Heart right ventricle (tissue), 16 donors: ENCODE data around the gene NRXN2. TPM values are rescaled to one million over a fixed set of nuclear protein-coding genes. Genes with fewer than 3 reads are reported as not detected.
"Not testable (repeated sequence)": the region's sequence is repeated elsewhere in the genome, so short reads cannot be mapped to it uniquely, and the experiment has no call there.

Source experiments
- ATAC-seq, 8 donors: fragments of 200-7000 bp; cut with Tn5 transposase; one replicate each; pipeline ENCODE4 v1.9.1; 2020; ENCODE audit warnings: mild to moderate bottlenecking in 8 of 8, moderate library complexity in 8 of 8, moderate number of reproducible peaks in 1 of 8
- DNase-seq, 2 donors: peaks; one replicate each; pipeline ENCODE4 v3.0.0-alpha.2; 2020
- H3K27ac ChIP-seq, 10 donors: fragments of 200-600 bp; sonication (generic) in 2 of 10; one replicate each; pipeline versions ENCODE4 v1.5.0 to v1.8.0; 2020 to 2022; ENCODE audit warnings: mild to moderate bottlenecking in 3 of 10
- H3K27me3 ChIP-seq, 7 donors: fragments of 200-600 bp; one replicate each; pipeline ENCODE4 v1.8.0; 2021 to 2022; ENCODE audit warnings: mild to moderate bottlenecking in 2 of 7
- H3K36me3 ChIP-seq, 9 donors: fragments of 200-600 bp; sonication (generic) in 1 of 9; one replicate each; pipeline versions ENCODE4 v1.5.0 to v1.8.0; 2020 to 2022; ENCODE audit warnings: mild to moderate bottlenecking in 2 of 9
- H3K4me1 ChIP-seq, 9 donors: fragments of 200-600 bp; sonication (generic) in 1 of 9; one replicate each; pipeline versions ENCODE4 v1.5.0 to v1.8.0; 2020 to 2022; ENCODE audit warnings: mild to moderate bottlenecking in 4 of 9
- H3K4me3 ChIP-seq, 10 donors: fragments of 200-600 bp; sonication (generic) in 2 of 10; one replicate each; pipeline versions ENCODE4 v1.5.0 to v1.8.0; 2020 to 2022; ENCODE audit warnings: mild to moderate bottlenecking in 7 of 10, moderate library complexity in 2 of 10
- H3K9me3 ChIP-seq, 11 donors: fragments of 200-600 bp in 10 of 11; sonication (generic) in 2 of 11; one replicate each; pipeline versions ENCODE4 v1.5.0 to v1.8.0; 2013 to 2022; ENCODE audit warnings: mild to moderate bottlenecking in 2 of 11, control low read depth in 1 of 11, moderate library complexity in 1 of 11
- WGBS, 2 donors: extraction: QIAGEN DNeasy Blood & Tissue Kit; methylation state at CpG; one replicate each; pipeline ENCODE4 v1.1.7; 2013; ENCODE audit warnings: inconsistent platforms in 1 of 2; 5-methylcytosine and 5-hydroxymethylcytosine counted together
- intact Hi-C, 10 donors: fragments of 100-400 bp; cut with DNase I; formaldehyde crosslinking; loops; one replicate each; pipeline versions ENCODE4 v1.11.1 to v1.14.2; 2022
- polyA plus RNA-seq, 2 donors: library from polyadenylated mRNA; stranded (reverse); fragments of 200-250 nt; gene quantifications; one replicate each; pipeline ENCODE4 v1.2.3, GENCODE V29; 2013
- total RNA-seq, 10 donors: library from RNA; stranded (reverse); fragmentation: NEBNext Ultra II Directional in 3 of 10; extraction: Animal tissue kit (Norgen Biotek cat#: 25700) in 3 of 10; gene quantifications; one replicate each; pipeline versions ENCODE4 v1.2.1 to v1.2.4, GENCODE V29; 2021 to 2023
- TF ChIP-seq, protein P1 (sequence below), 9 donors: fragments of 200-600 bp; sonication (generic) in 2 of 9; IDR thresholded peaks; one replicate each; pipeline versions ENCODE4 v1.5.0 to v1.8.0; 2021 to 2022; ENCODE audit warnings: antibody characterized with exemption in 9 of 9, mild to moderate bottlenecking in 5 of 9, moderate library complexity in 1 of 9
- donor health status: Arrhythmogenic right ventricular cardiomyopathy.
- donor health status: ischemic (EF 13 %, LVEDD 7.1; RV severe dilation, severe dysfunction).
- donor health status: healthy with polysubstance abuse.
- donor health status: DM: no; HTN: yes; CAD: no.
- donor health status: DM: no; HTN: no; CAD: no.
- donor health status: ischemic (EF 25% LVEDD 6.9; RV normal size, moderate dysfunction).
- donor health status: ischemic (EF 25% LVEDD 5.7; RV mildly dilated, moderate dysfunction).
- donor health status: healthy.
- donor health status: DM: yes; HTN: yes; CAD: no.
- donor health status: Ischemic cardiomyopathy.
- donor health status: ischemic (EF 35%, LVEDD 5.7; RV mildly dilated, moderate dysfunction).
- donor health status: nonischemic (EF 11% LVEDD 7.7; RV severe dilation, severe dysfunction).
- donor health status: DM: yes; HTN: yes; CAD: no.
- donor health status: PGD.
- donor health status: ischemic (EF 29% LVEDD 5.4; RV normal size, mild dysfunction).
- donor health status: nonischemic (EF 23%, LVEDD 6.1; RV moderate dilation, normal function).

Gene NRXN2
- total and polyA plus RNA-seq, 12 donors: 0.45 to 5.5 (median 1.4) TPM

DNA sequence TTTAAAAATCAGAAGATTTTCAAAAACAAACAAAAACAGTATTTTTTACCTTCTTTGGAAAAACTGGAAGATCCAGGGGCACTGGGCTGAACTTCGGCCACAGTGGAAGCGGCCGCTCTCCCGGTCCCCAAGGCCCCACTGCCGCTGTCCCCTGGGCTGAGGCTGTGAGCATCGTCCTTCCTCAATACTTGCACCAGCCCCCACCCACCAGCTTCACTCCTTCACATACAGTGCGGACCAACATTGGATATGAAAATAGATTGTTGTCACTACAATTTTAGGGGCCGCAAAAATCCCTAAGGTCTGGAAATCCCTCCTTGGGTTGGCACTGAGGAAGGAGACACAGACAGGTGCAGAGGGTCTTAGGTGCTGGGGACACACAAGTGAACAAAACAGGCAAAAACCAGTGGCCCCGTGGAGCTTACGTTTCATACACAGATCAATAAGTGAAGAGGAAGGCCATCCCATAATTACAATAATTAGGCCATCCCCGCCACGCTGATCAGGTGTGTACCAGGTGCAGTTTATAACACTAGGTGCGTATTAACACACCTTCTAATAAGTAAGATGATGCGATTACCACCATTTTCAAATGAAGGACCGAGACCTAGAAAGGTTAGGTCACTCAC is 160.2 kb downstream of the NRXN2 start:
- ATAC-seq (no peak), DNase-seq (no peak)
- Histone ChIP-seq H3K36me3 (no peaks in the 10 kb centered on the region), H3K27me3 (peaks cover 0 to 21% (median 4%) of the 10 kb centered on the region in 7 donors), H3K4me1 (peaks cover 0 to 15% (median 4%) of the 10 kb centered on the region in 9 donors), H3K4me3 (no peak overlapping the region), H3K27ac (no peak overlapping the region), H3K9me3 (no peaks in the 10 kb centered on the region)
- TF ChIP-seq, protein P1, sequence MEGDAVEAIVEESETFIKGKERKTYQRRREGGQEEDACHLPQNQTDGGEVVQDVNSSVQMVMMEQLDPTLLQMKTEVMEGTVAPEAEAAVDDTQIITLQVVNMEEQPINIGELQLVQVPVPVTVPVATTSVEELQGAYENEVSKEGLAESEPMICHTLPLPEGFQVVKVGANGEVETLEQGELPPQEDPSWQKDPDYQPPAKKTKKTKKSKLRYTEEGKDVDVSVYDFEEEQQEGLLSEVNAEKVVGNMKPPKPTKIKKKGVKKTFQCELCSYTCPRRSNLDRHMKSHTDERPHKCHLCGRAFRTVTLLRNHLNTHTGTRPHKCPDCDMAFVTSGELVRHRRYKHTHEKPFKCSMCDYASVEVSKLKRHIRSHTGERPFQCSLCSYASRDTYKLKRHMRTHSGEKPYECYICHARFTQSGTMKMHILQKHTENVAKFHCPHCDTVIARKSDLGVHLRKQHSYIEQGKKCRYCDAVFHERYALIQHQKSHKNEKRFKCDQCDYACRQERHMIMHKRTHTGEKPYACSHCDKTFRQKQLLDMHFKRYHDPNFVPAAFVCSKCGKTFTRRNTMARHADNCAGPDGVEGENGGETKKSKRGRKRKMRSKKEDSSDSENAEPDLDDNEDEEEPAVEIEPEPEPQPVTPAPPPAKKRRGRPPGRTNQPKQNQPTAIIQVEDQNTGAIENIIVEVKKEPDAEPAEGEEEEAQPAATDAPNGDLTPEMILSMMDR (IDR thresholded peaks at IDR 0.05): no peak
- WGBS, 2 donors: 92 to 94% methylated on average over 15 of the region's 15 CpGs
- intact Hi-C loops: loop anchor here in 1 of 10 donors (10.0 kb wide), 1 partner anchor 72 kb away; no protein-coding TSS in a partner anchor

GRCh38 chr11:64561984-64562722 is 160.8 kb downstream of the NRXN2 start:
- H3K9me3 ChIP-seq: no peaks in the 10 kb centered on the region
- peaks cover 0 to 14% (median 4%) of the 10 kb centered on the region in 9 donors for H3K4me1 ChIP-seq
- TF ChIP-seq, protein P1 (IDR thresholded peaks at IDR 0.05): no peak
- no peak overlapping the region for H3K4me3 ChIP-seq
- intact Hi-C loops: loop anchor here in 1 of 10 donors (10.0 kb wide), 1 partner anchor 73 kb away; no protein-coding TSS in a partner anchor
- ATAC-seq (no peak), DNase-seq (no peak)
- WGBS, 2 donors: 93% methylated on average over 29 of the region's 29 CpGs
- H3K27me3 ChIP-seq: peaks cover 0 to 21% (median 4%) of the 10 kb centered on the region in 7 donors
- no peaks in the 10 kb centered on the region for H3K36me3 ChIP-seq
- H3K27ac ChIP-seq: no peak overlapping the region

DNA sequence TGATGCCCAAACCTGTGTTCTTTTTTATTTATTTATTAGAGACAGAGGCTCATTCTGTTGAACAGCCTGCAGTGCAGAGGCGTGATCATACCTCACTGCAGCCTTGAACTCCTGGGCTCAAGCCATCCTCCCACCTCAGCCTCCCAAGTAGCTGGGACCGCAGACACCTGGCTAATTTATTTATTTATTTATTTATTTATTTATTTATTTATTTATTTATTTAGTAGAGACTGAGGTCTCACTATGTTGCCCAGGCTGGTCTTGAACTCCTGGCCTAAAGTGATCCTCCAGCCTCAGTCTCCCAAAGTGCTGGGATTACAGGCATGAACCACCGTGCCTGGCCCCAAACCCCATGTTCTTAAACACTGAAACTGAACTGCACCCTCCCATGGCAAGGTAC is 161.6 kb downstream of the NRXN2 start:
- 87 to 97% methylated on average over 3 of the region's 3 CpGs for WGBS, 2 donors
- H3K4me3 ChIP-seq, H3K9me3 ChIP-seq, H3K36me3 ChIP-seq, DNase-seq, ATAC-seq, H3K4me1 ChIP-seq, H3K27ac ChIP-seq: not testable (repeated sequence)
- intact Hi-C loops: loop anchor here in 1 of 10 donors (10.0 kb wide), 1 partner anchor 73 kb away; no protein-coding TSS in a partner anchor
- H3K27me3 ChIP-seq: peaks cover 0 to 21% (median 4%) of the 10 kb centered on the region in 7 donors

- Histone ChIP-seq H3K9me3 (no peaks in the 10 kb centered on the region), H3K36me3 (no peaks in the 10 kb centered on the region), H3K27ac (no peak overlapping the region), H3K4me3 (no peak overlapping the region), H3K27me3 (peaks cover 0 to 21% (median 4%) of the 10 kb centered on the region in 7 donors), H3K4me1 (peaks cover 0 to 3% (median 0%) of the 10 kb centered on the region in 9 donors)
- DNase-seq: no peak
- ATAC-seq: no peak
- TF ChIP-seq, protein P1 (IDR thresholded peaks at IDR 0.05): no peak
- intact Hi-C loops: loop anchor here in 1 of 10 donors (10.0 kb wide), 1 partner anchor 74 kb away; no protein-coding TSS in a partner anchor
- WGBS, 2 donors: 87 to 90% methylated on average over 16 of the region's 16 CpGs
Observed at GRCh38 chr11:64560941-64561340, 162.1 kb downstream of the NRXN2 start.
